CD4-positive, alpha-beta T cell treated with Interleukin-17A for 1 hour (primary cell): Measurements from ENCODE around the gene PDE4D.

Source experiments
- DNase-seq: peaks from one replicate; pipeline ENCODE4 v3.0.0-alpha.2; 2020

PDE4D gene

GRCh38 chr5:59893429-59894227 is at the start of gene PDE4D:
Gene PDE4D, minus strand, starts transcription at chr5:59893726.
- no peak for DNase-seq

- no peak for DNase-seq
Observed at GRCh38 chr5:59937633-59938032, 44.1 kb upstream of the PDE4D start.

GRCh38 chr5:59923465-59923864 is 29.9 kb upstream of the PDE4D start:
- no peak for DNase-seq

- no peak for DNase-seq
Observed at GRCh38 chr5:59922220-59922619, 28.7 kb upstream of the PDE4D start.

GRCh38 chr5:59921816-59922215 is 28.3 kb upstream of the PDE4D start:
- DNase-seq = no peak

- DNase-seq = no peak
Observed at GRCh38 chr5:59919484-59919883, 26.0 kb upstream of the PDE4D start.

GRCh38 chr5:59917121-59917520 is 23.6 kb upstream of the PDE4D start:
- DNase-seq = no peak

GRCh38 chr5:59905188-59905587 is 11.7 kb upstream of the PDE4D start:
- no peak for DNase-seq

- DNase-seq = no peak
Observed at GRCh38 chr5:59897075-59897474, 3.5 kb upstream of the PDE4D start.

- DNase-seq = no peak
Observed at GRCh38 chr5:59891962-59892643, 1.4 kb downstream of the PDE4D start.

- no peak for DNase-seq
Observed at GRCh38 chr5:59887274-59887673, 6.3 kb downstream of the PDE4D start.

- DNase-seq = no peak
Observed at GRCh38 chr5:59874675-59875074, 18.9 kb downstream of the PDE4D start.

GRCh38 chr5:59873113-59873512 is 20.4 kb downstream of the PDE4D start:
- DNase-seq = no peak

- DNase-seq = no peak
Observed at GRCh38 chr5:59866661-59867060, 26.9 kb downstream of the PDE4D start.

- no peak for DNase-seq
Observed at GRCh38 chr5:59864718-59865117, 28.8 kb downstream of the PDE4D start.

- DNase-seq = no peak
Observed at GRCh38 chr5:59863777-59864176, 29.7 kb downstream of the PDE4D start.

- no peak for DNase-seq
Observed at GRCh38 chr5:59856358-59856757, 37.2 kb downstream of the PDE4D start.

- no peak for DNase-seq
Observed at GRCh38 chr5:59850766-59851165, 42.8 kb downstream of the PDE4D start.

GRCh38 chr5:59847586-59847985 is 45.9 kb downstream of the PDE4D start:
- DNase-seq = no peak

- DNase-seq = no peak
Observed at GRCh38 chr5:59845730-59846129, 47.8 kb downstream of the PDE4D start.

- no peak for DNase-seq
Observed at GRCh38 chr5:59843511-59844213, 49.9 kb downstream of the PDE4D start.

- DNase-seq = no peak
Observed at GRCh38 chr5:59842999-59843398, 50.5 kb downstream of the PDE4D start.

GRCh38 chr5:59840200-59840601 is 53.3 kb downstream of the PDE4D start:
- DNase-seq = no peak

- DNase-seq = no peak
Observed at GRCh38 chr5:59838989-59839388, 54.5 kb downstream of the PDE4D start.
